Measurements from ENCODE around the gene CNBP.
"Not testable (repeated sequence)": the region's sequence is repeated elsewhere in the genome, so short reads cannot be mapped to it uniquely, and the experiment has no call there.

Gene CNBP

GRCh38 chr3:129183569-129184395, at the start of gene CNBP:
TSS of gene CNBP (minus strand) at chr3:129183896. CDS start at chr3:129171757, 12,139 bp downstream.
- peak; percentile 91 to 92 for DNase-seq

GRCh38 chr3:129231331-129232119, 47.8 kb upstream of the CNBP start:
- no peak for DNase-seq

- DNase-seq: peak; percentile 74 to 75
Observed at GRCh38 chr3:129230311-129231019, 46.8 kb upstream of the CNBP start.

- peak; percentile 73 to 74 for DNase-seq
Observed at GRCh38 chr3:129228891-129229585, 45.3 kb upstream of the CNBP start.

GRCh38 chr3:129226374-129226773, 42.7 kb upstream of the CNBP start:
- DNase-seq: peak; percentile 60 to 65

- DNase-seq: peak; percentile 71 to 72
Observed at GRCh38 chr3:129224984-129225393, 41.3 kb upstream of the CNBP start.

- DNase-seq: not testable (repeated sequence)
Observed at GRCh38 chr3:129224387-129224786, 40.7 kb upstream of the CNBP start.

GRCh38 chr3:129218742-129219141, 35.0 kb upstream of the CNBP start:
- no peak for DNase-seq

GRCh38 chr3:129213238-129213637, 29.5 kb upstream of the CNBP start:
- no peak for DNase-seq

GRCh38 chr3:129211772-129212171, 28.1 kb upstream of the CNBP start:
- DNase-seq: no peak

- DNase-seq: no peak
Observed at GRCh38 chr3:129211345-129211744, 27.6 kb upstream of the CNBP start.

- no peak for DNase-seq
Observed at GRCh38 chr3:129207479-129207878, 23.8 kb upstream of the CNBP start.

GRCh38 chr3:129205109-129205832, 21.6 kb upstream of the CNBP start:
- no peak for DNase-seq

GRCh38 chr3:129204473-129204872, 20.8 kb upstream of the CNBP start:
- DNase-seq: no peak

GRCh38 chr3:129199366-129199765, 15.7 kb upstream of the CNBP start:
- no peak for DNase-seq

- DNase-seq: no peak
Observed at GRCh38 chr3:129197321-129197720, 13.6 kb upstream of the CNBP start.

GRCh38 chr3:129196601-129197000, 12.9 kb upstream of the CNBP start:
- DNase-seq: no peak

GRCh38 chr3:129195731-129196256, 12.1 kb upstream of the CNBP start:
- peak; percentile 14 to 36 for DNase-seq

GRCh38 chr3:129189793-129190192, 6.1 kb upstream of the CNBP start:
- not testable (repeated sequence) for DNase-seq

GRCh38 chr3:129187857-129188256, 4.2 kb upstream of the CNBP start:
- DNase-seq: no peak

- no peak for DNase-seq
Observed at GRCh38 chr3:129185783-129186182, 2.1 kb upstream of the CNBP start.
